Astrocyte of the hippocampus (primary cell): ENCODE results near the gene GPC6.
"Not testable (repeated sequence)": the region's sequence is repeated elsewhere in the genome, so short reads cannot be mapped to it uniquely, and the experiment has no call there.

Experiments
- DNase-seq: peaks from one replicate; pipeline ENCODE4 v3.0.0; 2011; ENCODE audit warnings: low read depth, low spot score

Gene GPC6

GRCh38 chr13:94286581-94286980 is 1060.0 kb downstream of the GPC6 start:
- DNase-seq, result no peak

GRCh38 chr13:94291631-94292322 is 1065.2 kb downstream of the GPC6 start:
- no peak for DNase-seq

GRCh38 chr13:94292323-94292640 is 1065.7 kb downstream of the GPC6 start:
- no peak for DNase-seq

- no peak for DNase-seq
Observed at GRCh38 chr13:94296471-94296870, 1069.9 kb downstream of the GPC6 start.

GRCh38 chr13:94298346-94298745 is 1071.7 kb downstream of the GPC6 start:
- DNase-seq, result no peak

- DNase-seq, result no peak
Observed at GRCh38 chr13:94300401-94300800, 1073.8 kb downstream of the GPC6 start.

GRCh38 chr13:94301487-94301886 is 1074.9 kb downstream of the GPC6 start:
- DNase-seq, result no peak

- not testable (repeated sequence) for DNase-seq
Observed at GRCh38 chr13:94302847-94303565, 1076.4 kb downstream of the GPC6 start.

- DNase-seq, result no peak
Observed at GRCh38 chr13:94303644-94304174, 1077.1 kb downstream of the GPC6 start.

GRCh38 chr13:94305033-94305432 is 1078.4 kb downstream of the GPC6 start:
- no peak for DNase-seq

- DNase-seq, result peak; percentile 73
Observed at GRCh38 chr13:94305463-94305862, 1078.9 kb downstream of the GPC6 start.

- DNase-seq, result no peak
Observed at GRCh38 chr13:94305934-94306333, 1079.3 kb downstream of the GPC6 start.

- no peak for DNase-seq
Observed at GRCh38 chr13:94308832-94309231, 1082.2 kb downstream of the GPC6 start.

- DNase-seq, result no peak
Observed at GRCh38 chr13:94309576-94309975, 1083.0 kb downstream of the GPC6 start.

GRCh38 chr13:94309997-94310855 is 1083.6 kb downstream of the GPC6 start:
- DNase-seq, result peak; percentile 81

GRCh38 chr13:94311893-94312292 is 1085.3 kb downstream of the GPC6 start:
- no peak for DNase-seq

- DNase-seq, result peak; percentile 48
Observed at GRCh38 chr13:94312511-94313216, 1086.1 kb downstream of the GPC6 start.

- DNase-seq, result no peak
Observed at GRCh38 chr13:94313321-94313910, 1086.8 kb downstream of the GPC6 start.

- DNase-seq, result no peak
Observed at GRCh38 chr13:94313926-94314325, 1087.3 kb downstream of the GPC6 start.

GRCh38 chr13:94315188-94315587 is 1088.6 kb downstream of the GPC6 start:
- DNase-seq, result no peak

GRCh38 chr13:94317063-94317491 is 1090.5 kb downstream of the GPC6 start:
- DNase-seq, result peak; percentile 26
